Liver (tissue), 3 donors: ENCODE data around the gene TFB1M.

ENCODE experiments used
- FOXA1 ChIP-seq: IDR thresholded peaks from 2 replicates; pipeline ENCODE4 v1.6.1; 2016; ENCODE audit warnings: antibody characterized with exemption
- JUND ChIP-seq, 2 donors: IDR thresholded peaks; 2 replicates each; pipeline ENCODE4 v1.6.1; 2016; ENCODE audit warnings: antibody characterized with exemption in 2 of 2
- RAD21 ChIP-seq, 2 donors: IDR thresholded peaks; 2 replicates each; pipeline ENCODE4 v1.6.1; 2016; ENCODE audit warnings: antibody characterized with exemption in 2 of 2, mild to moderate bottlenecking in 2 of 2
- TAF1 ChIP-seq: conservative IDR thresholded peaks from 2 replicates; pipeline ENCODE4 v1.6.1; 2016; ENCODE audit warnings: antibody characterized with exemption, mild to moderate bottlenecking
- TF ChIP-seq, protein P1 (sequence below): fragments of 150-350 bp; IDR thresholded peaks from 2 replicates; pipeline ENCODE4 v1.5.1; 2017; ENCODE audit warnings: improper control_type of control experiment, low read depth, low read length; ENCODE audit not compliant: missing input control
- TF ChIP-seq, protein P2 (sequence below): IDR thresholded peaks from 2 replicates; pipeline ENCODE4 v1.6.1; 2016; ENCODE audit warnings: antibody characterized with exemption, mild to moderate bottlenecking
- TF ChIP-seq, protein P3 (sequence below): IDR thresholded peaks from 2 replicates; pipeline ENCODE4 v1.6.1; 2016; ENCODE audit warnings: antibody characterized with exemption
- donor health status: healthy.
- donor health status: healthy.

DNA sequence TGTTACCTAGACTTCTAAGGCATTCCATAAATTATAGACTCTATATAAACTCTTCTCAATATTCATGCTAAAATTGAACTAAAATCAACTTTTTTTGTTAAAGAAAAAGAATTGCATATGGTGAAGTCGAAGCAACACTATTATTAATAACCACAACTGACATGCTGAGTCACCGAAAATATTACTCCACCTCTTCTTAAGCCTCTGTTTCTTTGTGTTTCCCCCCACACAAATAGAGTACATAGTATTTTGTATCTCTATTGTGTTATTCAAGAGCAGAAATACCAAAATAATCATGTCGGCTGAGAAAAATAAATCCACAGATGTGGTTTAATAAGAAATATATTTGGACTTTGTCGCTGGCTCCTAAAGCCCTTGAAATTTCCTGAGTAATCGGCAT lies 23.8 kb downstream of the TFB1M start:
- no peak for TF ChIP-seq RAD21 (IDR thresholded peaks at IDR 0.05)
- no peak for TF ChIP-seq TAF1
- TF ChIP-seq, protein P1, sequence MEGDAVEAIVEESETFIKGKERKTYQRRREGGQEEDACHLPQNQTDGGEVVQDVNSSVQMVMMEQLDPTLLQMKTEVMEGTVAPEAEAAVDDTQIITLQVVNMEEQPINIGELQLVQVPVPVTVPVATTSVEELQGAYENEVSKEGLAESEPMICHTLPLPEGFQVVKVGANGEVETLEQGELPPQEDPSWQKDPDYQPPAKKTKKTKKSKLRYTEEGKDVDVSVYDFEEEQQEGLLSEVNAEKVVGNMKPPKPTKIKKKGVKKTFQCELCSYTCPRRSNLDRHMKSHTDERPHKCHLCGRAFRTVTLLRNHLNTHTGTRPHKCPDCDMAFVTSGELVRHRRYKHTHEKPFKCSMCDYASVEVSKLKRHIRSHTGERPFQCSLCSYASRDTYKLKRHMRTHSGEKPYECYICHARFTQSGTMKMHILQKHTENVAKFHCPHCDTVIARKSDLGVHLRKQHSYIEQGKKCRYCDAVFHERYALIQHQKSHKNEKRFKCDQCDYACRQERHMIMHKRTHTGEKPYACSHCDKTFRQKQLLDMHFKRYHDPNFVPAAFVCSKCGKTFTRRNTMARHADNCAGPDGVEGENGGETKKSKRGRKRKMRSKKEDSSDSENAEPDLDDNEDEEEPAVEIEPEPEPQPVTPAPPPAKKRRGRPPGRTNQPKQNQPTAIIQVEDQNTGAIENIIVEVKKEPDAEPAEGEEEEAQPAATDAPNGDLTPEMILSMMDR: no peak
- TF ChIP-seq, protein P2, sequence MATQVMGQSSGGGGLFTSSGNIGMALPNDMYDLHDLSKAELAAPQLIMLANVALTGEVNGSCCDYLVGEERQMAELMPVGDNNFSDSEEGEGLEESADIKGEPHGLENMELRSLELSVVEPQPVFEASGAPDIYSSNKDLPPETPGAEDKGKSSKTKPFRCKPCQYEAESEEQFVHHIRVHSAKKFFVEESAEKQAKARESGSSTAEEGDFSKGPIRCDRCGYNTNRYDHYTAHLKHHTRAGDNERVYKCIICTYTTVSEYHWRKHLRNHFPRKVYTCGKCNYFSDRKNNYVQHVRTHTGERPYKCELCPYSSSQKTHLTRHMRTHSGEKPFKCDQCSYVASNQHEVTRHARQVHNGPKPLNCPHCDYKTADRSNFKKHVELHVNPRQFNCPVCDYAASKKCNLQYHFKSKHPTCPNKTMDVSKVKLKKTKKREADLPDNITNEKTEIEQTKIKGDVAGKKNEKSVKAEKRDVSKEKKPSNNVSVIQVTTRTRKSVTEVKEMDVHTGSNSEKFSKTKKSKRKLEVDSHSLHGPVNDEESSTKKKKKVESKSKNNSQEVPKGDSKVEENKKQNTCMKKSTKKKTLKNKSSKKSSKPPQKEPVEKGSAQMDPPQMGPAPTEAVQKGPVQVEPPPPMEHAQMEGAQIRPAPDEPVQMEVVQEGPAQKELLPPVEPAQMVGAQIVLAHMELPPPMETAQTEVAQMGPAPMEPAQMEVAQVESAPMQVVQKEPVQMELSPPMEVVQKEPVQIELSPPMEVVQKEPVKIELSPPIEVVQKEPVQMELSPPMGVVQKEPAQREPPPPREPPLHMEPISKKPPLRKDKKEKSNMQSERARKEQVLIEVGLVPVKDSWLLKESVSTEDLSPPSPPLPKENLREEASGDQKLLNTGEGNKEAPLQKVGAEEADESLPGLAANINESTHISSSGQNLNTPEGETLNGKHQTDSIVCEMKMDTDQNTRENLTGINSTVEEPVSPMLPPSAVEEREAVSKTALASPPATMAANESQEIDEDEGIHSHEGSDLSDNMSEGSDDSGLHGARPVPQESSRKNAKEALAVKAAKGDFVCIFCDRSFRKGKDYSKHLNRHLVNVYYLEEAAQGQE: no peak
- TF ChIP-seq, protein P3, sequence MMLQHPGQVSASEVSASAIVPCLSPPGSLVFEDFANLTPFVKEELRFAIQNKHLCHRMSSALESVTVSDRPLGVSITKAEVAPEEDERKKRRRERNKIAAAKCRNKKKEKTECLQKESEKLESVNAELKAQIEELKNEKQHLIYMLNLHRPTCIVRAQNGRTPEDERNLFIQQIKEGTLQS: no peak
- no peak for TF ChIP-seq FOXA1
- TF ChIP-seq JUND (IDR thresholded peaks at IDR 0.05): no peak
